ENCODE measurements around the gene NELFA.

NELFA gene

GRCh38 chr4:1989533-1990347 is 19.0 kb downstream of the NELFA start:
- H3K4me1 ChIP-seq (ENCODE audit: control insufficient read depth, insufficient read depth, low read length, poor library complexity, severe bottlenecking) = no peaks in the 10 kb centered on the region
- H3K4me3 ChIP-seq (ENCODE audit: insufficient read depth, low read depth, low read length, poor library complexity, severe bottlenecking) = no peak overlapping the region
- H3K27ac ChIP-seq (ENCODE audit: insufficient read depth, low read length, poor library complexity, severe bottlenecking) = no peak overlapping the region
- H3K9me3 ChIP-seq (ENCODE audit: control insufficient read depth, low read length) = no peaks in the 10 kb centered on the region
- DNase-seq = no peak
- no peaks in the 10 kb centered on the region for H3K27me3 ChIP-seq (replicated peaks; ENCODE audit: control insufficient read depth, insufficient read depth, low read length, poor library complexity, severe bottlenecking)
- peaks cover 68% of the 10 kb centered on the region for H3K36me3 ChIP-seq (ENCODE audit: control insufficient read depth, insufficient read depth, low read length)

GRCh38 chr4:1988327-1988724 is 20.4 kb downstream of the NELFA start:
- Histone ChIP-seq H3K4me3 (ENCODE audit: insufficient read depth, low read depth, low read length, poor library complexity, severe bottlenecking) (no peak overlapping the region), H3K4me1 (ENCODE audit: control insufficient read depth, insufficient read depth, low read length, poor library complexity, severe bottlenecking) (no peaks in the 10 kb centered on the region), H3K36me3 (ENCODE audit: control insufficient read depth, insufficient read depth, low read length) (peaks cover 82% of the 10 kb centered on the region), H3K27me3 (replicated peaks; ENCODE audit: control insufficient read depth, insufficient read depth, low read length, poor library complexity, severe bottlenecking) (no peaks in the 10 kb centered on the region), H3K9me3 (ENCODE audit: control insufficient read depth, low read length) (no peaks in the 10 kb centered on the region), H3K27ac (ENCODE audit: insufficient read depth, low read length, poor library complexity, severe bottlenecking) (no peak overlapping the region)
- no peak for DNase-seq

DNA sequence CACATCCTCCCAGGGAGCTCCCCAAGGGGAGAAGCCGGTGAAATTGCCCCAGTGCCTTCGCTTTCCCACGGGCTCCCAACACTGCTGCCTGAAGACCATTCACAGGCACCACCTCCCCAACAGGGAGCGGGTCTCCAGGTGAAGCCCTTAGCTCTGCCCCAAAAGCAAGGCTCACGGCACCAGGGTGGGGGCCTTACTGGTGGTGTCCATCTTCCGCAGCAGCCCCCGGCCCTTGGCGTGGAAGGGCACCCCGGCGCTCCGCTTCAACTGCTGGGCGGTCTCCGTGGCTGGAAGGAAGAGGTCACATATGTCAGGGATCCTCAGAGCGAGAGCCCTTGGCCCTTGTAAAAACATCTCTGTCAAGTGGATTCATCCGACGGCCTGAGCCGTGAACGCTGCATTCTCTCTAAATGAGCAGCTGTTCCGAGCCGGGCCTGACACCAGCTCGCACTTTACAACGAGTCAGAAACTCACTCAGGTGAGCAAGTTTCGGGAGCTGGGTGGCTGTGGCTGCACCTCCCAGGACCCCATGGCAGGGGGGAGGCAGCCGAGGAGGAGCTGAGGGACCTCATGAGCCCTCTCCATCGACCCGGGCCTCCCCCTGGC is 20.9 kb downstream of the NELFA start:
- Histone ChIP-seq H3K36me3 (ENCODE audit: control insufficient read depth, insufficient read depth, low read length) (peaks cover 87% of the 10 kb centered on the region), H3K4me1 (ENCODE audit: control insufficient read depth, insufficient read depth, low read length, poor library complexity, severe bottlenecking) (no peaks in the 10 kb centered on the region), H3K4me3 (ENCODE audit: insufficient read depth, low read depth, low read length, poor library complexity, severe bottlenecking) (no peak overlapping the region), H3K27ac (ENCODE audit: insufficient read depth, low read length, poor library complexity, severe bottlenecking) (no peak overlapping the region), H3K27me3 (replicated peaks; ENCODE audit: control insufficient read depth, insufficient read depth, low read length, poor library complexity, severe bottlenecking) (no peaks in the 10 kb centered on the region), H3K9me3 (ENCODE audit: control insufficient read depth, low read length) (no peaks in the 10 kb centered on the region)
- DNase-seq = no peak

DNA sequence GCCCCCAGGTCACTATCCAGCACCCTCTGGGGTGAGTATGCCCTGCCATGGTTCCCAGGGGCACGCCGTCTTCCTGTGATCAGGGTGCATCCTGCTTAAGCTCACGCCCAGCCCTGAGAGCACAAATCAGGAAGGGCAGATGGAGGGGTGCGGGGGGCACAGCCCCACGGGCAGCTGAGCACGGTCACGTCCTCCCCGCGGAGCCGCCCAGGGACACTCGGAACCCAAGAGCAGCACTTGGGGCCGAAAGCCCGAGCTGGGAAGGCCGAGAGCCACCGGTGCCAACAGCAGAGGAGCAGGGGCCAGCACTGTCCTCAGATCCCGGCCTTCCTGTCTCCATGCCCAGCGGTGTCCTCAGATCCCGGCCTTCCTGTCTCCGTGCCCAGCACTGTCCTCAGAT is 21.5 kb downstream of the NELFA start:
- peaks cover 92% of the 10 kb centered on the region for H3K36me3 ChIP-seq (ENCODE audit: control insufficient read depth, insufficient read depth, low read length)
- H3K4me3 ChIP-seq (ENCODE audit: insufficient read depth, low read depth, low read length, poor library complexity, severe bottlenecking) = no peak overlapping the region
- H3K9me3 ChIP-seq (ENCODE audit: control insufficient read depth, low read length) = no peaks in the 10 kb centered on the region
- no peaks in the 10 kb centered on the region for H3K27me3 ChIP-seq (replicated peaks; ENCODE audit: control insufficient read depth, insufficient read depth, low read length, poor library complexity, severe bottlenecking)
- DNase-seq = no peak
- H3K27ac ChIP-seq (ENCODE audit: insufficient read depth, low read length, poor library complexity, severe bottlenecking) = no peak overlapping the region
- H3K4me1 ChIP-seq (ENCODE audit: control insufficient read depth, insufficient read depth, low read length, poor library complexity, severe bottlenecking) = no peaks in the 10 kb centered on the region

- Histone ChIP-seq H3K27ac (ENCODE audit: insufficient read depth, low read length, poor library complexity, severe bottlenecking) (no peak overlapping the region), H3K9me3 (ENCODE audit: control insufficient read depth, low read length) (no peaks in the 10 kb centered on the region), H3K27me3 (replicated peaks; ENCODE audit: control insufficient read depth, insufficient read depth, low read length, poor library complexity, severe bottlenecking) (no peaks in the 10 kb centered on the region), H3K4me3 (ENCODE audit: insufficient read depth, low read depth, low read length, poor library complexity, severe bottlenecking) (no peak overlapping the region), H3K4me1 (ENCODE audit: control insufficient read depth, insufficient read depth, low read length, poor library complexity, severe bottlenecking) (no peaks in the 10 kb centered on the region), H3K36me3 (ENCODE audit: control insufficient read depth, insufficient read depth, low read length) (peaks cover 97% of the 10 kb centered on the region)
- DNase-seq = no peak
Measured at GRCh38 chr4:1986578-1987210, 22.1 kb downstream of the NELFA start.

DNA sequence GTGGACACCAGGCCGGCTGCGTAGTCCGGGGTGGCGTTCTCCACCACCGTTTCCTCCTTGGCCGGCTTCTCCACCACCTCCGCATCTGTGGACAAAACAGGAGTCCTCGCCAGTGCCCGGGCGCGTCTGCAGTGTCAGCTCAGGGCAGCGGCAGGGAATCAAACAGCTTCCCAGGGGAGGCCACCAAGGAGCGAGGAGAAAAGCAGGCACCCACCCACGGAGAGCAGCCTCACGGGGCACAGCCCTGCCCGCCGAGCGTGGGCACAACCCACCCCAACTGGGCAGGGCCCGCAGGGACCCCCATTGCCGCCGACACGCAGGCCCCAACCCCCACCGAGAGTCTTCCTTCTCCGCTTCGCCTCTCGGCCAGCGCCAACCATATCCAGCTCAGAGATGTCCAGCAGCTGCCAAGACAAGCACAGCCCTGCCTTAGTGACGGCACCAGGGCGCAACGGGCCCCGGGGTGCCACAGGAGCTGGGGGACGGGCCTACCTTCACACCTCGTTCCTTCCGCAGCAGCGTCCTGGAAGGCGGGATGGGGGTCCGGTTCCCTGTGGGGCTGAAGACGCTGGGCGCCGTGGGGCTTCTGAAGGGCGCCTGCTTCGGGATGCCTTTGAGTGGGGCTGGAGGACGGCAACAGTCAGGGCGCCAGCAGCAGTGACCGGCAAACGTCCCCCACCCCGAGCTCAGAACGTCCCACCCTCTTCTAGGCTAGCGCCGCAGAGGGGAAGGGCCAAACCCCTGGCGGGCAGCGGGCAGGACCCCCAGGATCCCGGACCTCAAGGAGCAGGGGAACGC is 22.8 kb downstream of the NELFA start:
- Histone ChIP-seq H3K36me3 (ENCODE audit: control insufficient read depth, insufficient read depth, low read length) (peaks cover 98% of the 10 kb centered on the region), H3K27me3 (replicated peaks; ENCODE audit: control insufficient read depth, insufficient read depth, low read length, poor library complexity, severe bottlenecking) (no peaks in the 10 kb centered on the region), H3K4me3 (ENCODE audit: insufficient read depth, low read depth, low read length, poor library complexity, severe bottlenecking) (no peak overlapping the region), H3K27ac (ENCODE audit: insufficient read depth, low read length, poor library complexity, severe bottlenecking) (no peak overlapping the region), H3K4me1 (ENCODE audit: control insufficient read depth, insufficient read depth, low read length, poor library complexity, severe bottlenecking) (no peaks in the 10 kb centered on the region), H3K9me3 (ENCODE audit: control insufficient read depth, low read length) (no peaks in the 10 kb centered on the region)
- no peak for DNase-seq

GRCh38 chr4:1985294-1985693 is 23.5 kb downstream of the NELFA start:
- no peak for DNase-seq
- H3K36me3 ChIP-seq (ENCODE audit: control insufficient read depth, insufficient read depth, low read length) = peaks cover 94% of the 10 kb centered on the region

GRCh38 chr4:1984406-1985191 is 24.2 kb downstream of the NELFA start:
- Histone ChIP-seq H3K4me3 (ENCODE audit: insufficient read depth, low read depth, low read length, poor library complexity, severe bottlenecking) (no peak overlapping the region), H3K27me3 (replicated peaks; ENCODE audit: control insufficient read depth, insufficient read depth, low read length, poor library complexity, severe bottlenecking) (no peaks in the 10 kb centered on the region), H3K27ac (ENCODE audit: insufficient read depth, low read length, poor library complexity, severe bottlenecking) (no peak overlapping the region), H3K9me3 (ENCODE audit: control insufficient read depth, low read length) (no peaks in the 10 kb centered on the region), H3K36me3 (ENCODE audit: control insufficient read depth, insufficient read depth, low read length) (peaks cover 91% of the 10 kb centered on the region), H3K4me1 (ENCODE audit: control insufficient read depth, insufficient read depth, low read length, poor library complexity, severe bottlenecking) (no peaks in the 10 kb centered on the region)
- no peak for DNase-seq

More at GRCh38 chr4:1985294-1985693, 23.5 kb downstream of the NELFA start:
- H3K4me3 ChIP-seq (ENCODE audit: insufficient read depth, low read depth, low read length, poor library complexity, severe bottlenecking) = no peak overlapping the region
- no peaks in the 10 kb centered on the region for H3K9me3 ChIP-seq (ENCODE audit: control insufficient read depth, low read length)
- H3K27ac ChIP-seq (ENCODE audit: insufficient read depth, low read length, poor library complexity, severe bottlenecking) = no peak overlapping the region
- no peaks in the 10 kb centered on the region for H3K4me1 ChIP-seq (ENCODE audit: control insufficient read depth, insufficient read depth, low read length, poor library complexity, severe bottlenecking)
- no peaks in the 10 kb centered on the region for H3K27me3 ChIP-seq (replicated peaks; ENCODE audit: control insufficient read depth, insufficient read depth, low read length, poor library complexity, severe bottlenecking)

- Histone ChIP-seq H3K4me3 (ENCODE audit: insufficient read depth, low read depth, low read length, poor library complexity, severe bottlenecking) (no peak overlapping the region), H3K27ac (ENCODE audit: insufficient read depth, low read length, poor library complexity, severe bottlenecking) (no peak overlapping the region), H3K27me3 (replicated peaks; ENCODE audit: control insufficient read depth, insufficient read depth, low read length, poor library complexity, severe bottlenecking) (no peaks in the 10 kb centered on the region), H3K9me3 (ENCODE audit: control insufficient read depth, low read length) (no peaks in the 10 kb centered on the region), H3K4me1 (ENCODE audit: control insufficient read depth, insufficient read depth, low read length, poor library complexity, severe bottlenecking) (no peaks in the 10 kb centered on the region), H3K36me3 (ENCODE audit: control insufficient read depth, insufficient read depth, low read length) (peaks cover 90% of the 10 kb centered on the region)
- DNase-seq = no peak
Measured at GRCh38 chr4:1983846-1984405, 24.8 kb downstream of the NELFA start.

Data from effector memory CD4-positive, alpha-beta T cell (primary cell).